HepG2 (cell line): ENCODE results near the gene CFAP97D1. TPM values are rescaled to one million over a fixed set of nuclear protein-coding genes. Genes with fewer than 3 reads are reported as not detected.
A peak's percentile ranks its signal among the peaks of the same experiment; 100 is the strongest.

ENCODE experiments used
- AGO2 ChIP-seq: fragments of 200-400 bp; formaldehyde crosslinking; optimal IDR thresholded peaks from 2 replicates; pipeline ENCODE3; 2017; ENCODE audit warnings: mild to moderate bottlenecking, low read depth, low read length, moderate library complexity
- EHMT2 ChIP-seq: fragments of 200-600 bp; sonication (generic); IDR thresholded peaks from 2 replicates; pipeline ENCODE4 v1.7.0; 2017; ENCODE audit warnings: antibody characterized with exemption, low read depth, low read length, borderline replicate concordance
- FOXK1 ChIP-seq: sonication (generic); formaldehyde crosslinking; IDR thresholded peaks from 2 replicates; pipeline ENCODE4 v1.4.0; 2020; ENCODE audit warnings: low read depth, missing genetic modification reagents, borderline replicate concordance
- HDAC1 ChIP-seq: sonication (generic); formaldehyde crosslinking; IDR thresholded peaks from 2 replicates; pipeline ENCODE4 v1.5.1; 2020; ENCODE audit warnings: mild to moderate bottlenecking, missing genetic modification reagents
- IKZF1 ChIP-seq: fragments of 450-650 bp; IDR thresholded peaks from 2 replicates; pipeline ENCODE4 v1.7.1; 2016
- KLF6 ChIP-seq: IDR thresholded peaks from 2 replicates; pipeline ENCODE4 v1.8.0; 2016; ENCODE audit warnings: missing biosample characterization, missing genetic modification reagents
- KMT2B ChIP-seq: IDR thresholded peaks from 2 replicates; pipeline ENCODE4 v1.6.1; 2016; ENCODE audit warnings: missing genetic modification reagents, missing compliant biosample characterization
- REL ChIP-seq: sonication (generic); formaldehyde crosslinking; conservative IDR thresholded peaks from 2 replicates; pipeline ENCODE4 v1.8.0; 2022; ENCODE audit warnings: mild to moderate bottlenecking, missing genetic modification reagents, moderate library complexity
- RXRB ChIP-seq: IDR thresholded peaks from 2 replicates; pipeline ENCODE4 v1.6.1; 2016; ENCODE audit warnings: borderline replicate concordance, missing genetic modification reagents, missing compliant biosample characterization
- TAF1 ChIP-seq: sonication (generic); formaldehyde crosslinking; IDR thresholded peaks from 2 replicates; pipeline ENCODE4 v1.4.0; 2020; ENCODE audit warnings: missing genetic modification reagents
- TBP ChIP-seq: sonication (generic); formaldehyde crosslinking; IDR thresholded peaks from 2 replicates; pipeline ENCODE4 v1.5.0; 2020; ENCODE audit warnings: missing genetic modification reagents
- ZBTB34 ChIP-seq: sonication (generic); formaldehyde crosslinking; IDR thresholded peaks from 2 replicates; pipeline ENCODE4 v1.8.0; 2022; ENCODE audit warnings: mild to moderate bottlenecking, missing genetic modification reagents
- ZNF232 ChIP-seq: sonication (generic); formaldehyde crosslinking; IDR thresholded peaks from 2 replicates; pipeline ENCODE4 v1.4.0; 2020; ENCODE audit warnings: missing genetic modification reagents, borderline replicate concordance
- ZNF329 ChIP-seq: sonication (generic); formaldehyde crosslinking; IDR thresholded peaks from 2 replicates; pipeline ENCODE4 v1.9.0; 2021; ENCODE audit warnings: low read depth, mild to moderate bottlenecking, missing genetic modification reagents
- ZNF331 ChIP-seq: sonication (generic); formaldehyde crosslinking; IDR thresholded peaks from 2 replicates; pipeline ENCODE4 v1.4.0; 2020; ENCODE audit warnings: missing genetic modification reagents
- ZNF343 ChIP-seq: sonication (generic); formaldehyde crosslinking; IDR thresholded peaks from 2 replicates; pipeline ENCODE4 v1.4.0; 2020; ENCODE audit warnings: mild to moderate bottlenecking, missing genetic modification reagents
- ZNF383 ChIP-seq: sonication (generic); formaldehyde crosslinking; IDR thresholded peaks from 2 replicates; pipeline ENCODE4 v1.4.0; 2020; ENCODE audit warnings: missing genetic modification reagents, mild to moderate bottlenecking, borderline replicate concordance
- ZNF468 ChIP-seq: sonication (generic); formaldehyde crosslinking; IDR thresholded peaks from 2 replicates; pipeline ENCODE4 v1.8.0; 2022; ENCODE audit warnings: mild to moderate bottlenecking, moderate library complexity, missing genetic modification reagents
- ZNF510 ChIP-seq: sonication (generic); formaldehyde crosslinking; IDR thresholded peaks from 2 replicates; pipeline ENCODE4 v1.4.0; 2020; ENCODE audit warnings: low read depth, mild to moderate bottlenecking, missing genetic modification reagents
- ZSCAN31 ChIP-seq: sonication (generic); formaldehyde crosslinking; IDR thresholded peaks from 2 replicates; pipeline ENCODE4 v1.5.0; 2020; ENCODE audit warnings: low read depth, mild to moderate bottlenecking, missing genetic modification reagents
- ZZZ3 ChIP-seq: sonication (generic); formaldehyde crosslinking; IDR thresholded peaks from 2 replicates; pipeline ENCODE4 v1.4.0; 2020; ENCODE audit warnings: missing genetic modification reagents, mild to moderate bottlenecking, borderline replicate concordance
- polyA plus RNA-seq, 8 experiments: library from polyadenylated mRNA; depleted of rRNA in 3 of 8; stranded (reverse) in 7 of 8; unstranded in 1 of 8; fragments of >200 nt; fragmentation: Illumina TruSeq in 4 of 8; extraction: Trizol in 4 of 8; gene quantifications; 2 replicates each; pipeline versions ENCODE4 v1.2.1 to v1.2.3, GENCODE V29; 2011 to 2016; ENCODE audit warnings: low read depth in 4 of 8, missing spikeins in 1 of 8, mixed read lengths in 1 of 8; ENCODE audit not compliant: insufficient read depth in 1 of 8
- total RNA-seq, 5 experiments: library from RNA; depleted of rRNA; stranded (reverse); fragments of >200 nt; fragmentation: Illumina TruSeq; extraction: Trizol; gene quantifications; 2 replicates each; pipeline ENCODE4 v1.2.3, GENCODE V29; 2016; ENCODE audit warnings: low read depth in 1 of 5
- TF ChIP-seq, protein P1 (sequence below), 2 experiments: fragments of 450-650 bp in 1 of 2; sonication (generic) in 1 of 2; formaldehyde crosslinking; IDR thresholded peaks; 2 replicates each; pipeline versions ENCODE4 v1.5.0 to v1.8.0; 2020 to 2022; ENCODE audit warnings: mild to moderate bottlenecking in 1 of 2, missing genetic modification reagents in 1 of 2
- TF ChIP-seq, protein P2 (sequence below): sonication (generic); formaldehyde crosslinking; IDR thresholded peaks from 2 replicates; pipeline ENCODE4 v1.4.0; 2020; ENCODE audit warnings: missing genetic modification reagents
- TF ChIP-seq, protein P3 (sequence below): IDR thresholded peaks from 2 replicates; pipeline ENCODE4 v1.6.1; 2016
- TF ChIP-seq, protein P4 (sequence below): sonication (generic); formaldehyde crosslinking; conservative IDR thresholded peaks from 2 replicates; pipeline ENCODE4 v1.8.1; 2023; ENCODE audit warnings: missing genetic modification reagents

Gene CFAP97D1
- total and polyA plus RNA-seq, 2 of the 13 experiments (the other 11 are each of a cell fraction or from before 2014, with no cell fraction given): 0.02 TPM; not detected in 1

GRCh38 chr17:43832168-43832975 lies 52.1 kb downstream of the CFAP97D1 start (continued):
- TF ChIP-seq ZNF329 (CRISPR knock-in tag): no peak
- TF ChIP-seq REL (CRISPR knock-in tag): no peak
- no peak for TF ChIP-seq ZBTB34 (CRISPR knock-in tag)
- TF ChIP-seq ZNF331 (CRISPR knock-in tag): no peak
- TF ChIP-seq TAF1 (CRISPR knock-in tag): no peak
- TF ChIP-seq ZZZ3 (CRISPR knock-in tag): no peak
- TF ChIP-seq ZNF343 (CRISPR knock-in tag): no peak
- no peak for TF ChIP-seq FOXK1 (CRISPR knock-in tag)
- no peak for TF ChIP-seq ZNF468
- TF ChIP-seq, protein P1, sequence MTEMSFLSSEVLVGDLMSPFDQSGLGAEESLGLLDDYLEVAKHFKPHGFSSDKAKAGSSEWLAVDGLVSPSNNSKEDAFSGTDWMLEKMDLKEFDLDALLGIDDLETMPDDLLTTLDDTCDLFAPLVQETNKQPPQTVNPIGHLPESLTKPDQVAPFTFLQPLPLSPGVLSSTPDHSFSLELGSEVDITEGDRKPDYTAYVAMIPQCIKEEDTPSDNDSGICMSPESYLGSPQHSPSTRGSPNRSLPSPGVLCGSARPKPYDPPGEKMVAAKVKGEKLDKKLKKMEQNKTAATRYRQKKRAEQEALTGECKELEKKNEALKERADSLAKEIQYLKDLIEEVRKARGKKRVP (CRISPR knock-in tag; IDR thresholded peaks at IDR 0.05): no peak
- TF ChIP-seq RXRB (CRISPR knock-in tag): no peak
- TF ChIP-seq IKZF1: no peak
- TF ChIP-seq EHMT2: no peak
- TF ChIP-seq KMT2B (CRISPR knock-in tag): no peak
- peak; percentile 45; the same call in 1 of the 2 replicates for TF ChIP-seq HDAC1 (CRISPR knock-in tag)
- TF ChIP-seq ZNF383: no peak
- no peak for TF ChIP-seq ZNF510
- TF ChIP-seq TBP (CRISPR knock-in tag): no peak
- TF ChIP-seq, protein P2, sequence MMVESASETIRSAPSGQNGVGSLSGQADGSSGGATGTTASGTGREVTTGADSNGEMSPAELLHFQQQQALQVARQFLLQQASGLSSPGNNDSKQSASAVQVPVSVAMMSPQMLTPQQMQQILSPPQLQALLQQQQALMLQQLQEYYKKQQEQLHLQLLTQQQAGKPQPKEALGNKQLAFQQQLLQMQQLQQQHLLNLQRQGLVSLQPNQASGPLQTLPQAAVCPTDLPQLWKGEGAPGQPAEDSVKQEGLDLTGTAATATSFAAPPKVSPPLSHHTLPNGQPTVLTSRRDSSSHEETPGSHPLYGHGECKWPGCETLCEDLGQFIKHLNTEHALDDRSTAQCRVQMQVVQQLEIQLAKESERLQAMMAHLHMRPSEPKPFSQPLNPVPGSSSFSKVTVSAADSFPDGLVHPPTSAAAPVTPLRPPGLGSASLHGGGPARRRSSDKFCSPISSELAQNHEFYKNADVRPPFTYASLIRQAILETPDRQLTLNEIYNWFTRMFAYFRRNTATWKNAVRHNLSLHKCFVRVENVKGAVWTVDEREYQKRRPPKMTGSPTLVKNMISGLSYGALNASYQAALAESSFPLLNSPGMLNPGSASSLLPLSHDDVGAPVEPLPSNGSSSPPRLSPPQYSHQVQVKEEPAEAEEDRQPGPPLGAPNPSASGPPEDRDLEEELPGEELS (CRISPR knock-in tag): no peak
- TF ChIP-seq, protein P3, sequence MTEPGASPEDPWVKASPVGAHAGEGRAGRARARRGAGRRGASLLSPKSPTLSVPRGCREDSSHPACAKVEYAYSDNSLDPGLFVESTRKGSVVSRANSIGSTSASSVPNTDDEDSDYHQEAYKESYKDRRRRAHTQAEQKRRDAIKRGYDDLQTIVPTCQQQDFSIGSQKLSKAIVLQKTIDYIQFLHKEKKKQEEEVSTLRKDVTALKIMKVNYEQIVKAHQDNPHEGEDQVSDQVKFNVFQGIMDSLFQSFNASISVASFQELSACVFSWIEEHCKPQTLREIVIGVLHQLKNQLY (CRISPR knock-in tag): no peak
- no peak for TF ChIP-seq ZNF232 (CRISPR knock-in tag)
- TF ChIP-seq KLF6: no peak
- TF ChIP-seq ZSCAN31 (CRISPR knock-in tag): no peak
- TF ChIP-seq, protein P4, sequence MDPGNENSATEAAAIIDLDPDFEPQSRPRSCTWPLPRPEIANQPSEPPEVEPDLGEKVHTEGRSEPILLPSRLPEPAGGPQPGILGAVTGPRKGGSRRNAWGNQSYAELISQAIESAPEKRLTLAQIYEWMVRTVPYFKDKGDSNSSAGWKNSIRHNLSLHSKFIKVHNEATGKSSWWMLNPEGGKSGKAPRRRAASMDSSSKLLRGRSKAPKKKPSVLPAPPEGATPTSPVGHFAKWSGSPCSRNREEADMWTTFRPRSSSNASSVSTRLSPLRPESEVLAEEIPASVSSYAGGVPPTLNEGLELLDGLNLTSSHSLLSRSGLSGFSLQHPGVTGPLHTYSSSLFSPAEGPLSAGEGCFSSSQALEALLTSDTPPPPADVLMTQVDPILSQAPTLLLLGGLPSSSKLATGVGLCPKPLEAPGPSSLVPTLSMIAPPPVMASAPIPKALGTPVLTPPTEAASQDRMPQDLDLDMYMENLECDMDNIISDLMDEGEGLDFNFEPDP: no peak
- no peak for TF ChIP-seq AGO2
